ENCODE data around the gene MORN4. TPM values are rescaled to one million over a fixed set of nuclear protein-coding genes. Genes with fewer than 3 reads are reported as not detected.
A peak's percentile ranks its signal among the peaks of the same experiment; 100 is the strongest.

MORN4 gene
- total RNA-seq, 1 experiment from 2014 or later: 14.5 TPM

GRCh38 chr10:97584060-97584797, 49.1 kb downstream of the MORN4 start, which contains the start of gene HOGA1:
TSS of gene HOGA1 (plus strand) at chr10:97584389. CDS start at chr10:97584704, 315 bp downstream.
- POLR2A ChIA-PET: interaction anchor here (0.6 to 3.2 kb wide), 15 partner anchors 8 to 89 kb away, joined by 3 to 19 read pairs (median 4); partner anchors contain the start of genes ANKRD2 and UBTD1
- H3K4me1 Mint-ChIP-seq (ENCODE audit: insufficient read depth, unreplicated experiment): peaks cover 22% of the 10 kb centered on the region
- peak within 1 kb of the TSS; percentile 35 for H3K4me3 Mint-ChIP-seq (ENCODE audit: unreplicated experiment)
- no peak for TF ChIP-seq CTCF (IDR thresholded peaks at IDR 0.05; ENCODE audit: unreplicated experiment)
- CTCF ChIA-PET: interaction anchor here (0.6 to 5.2 kb wide), 13 partner anchors 8 to 139 kb away, joined by 3 to 23 read pairs (median 3); partner anchors contain the start of gene ANKRD2
- intact Hi-C loops (cut with micrococcal nuclease): no loop called here
- H3K36me3 Mint-ChIP-seq (ENCODE audit: insufficient read depth, unreplicated experiment): peaks cover 7% of the 10 kb centered on the region
- peak; percentile 85 for DNase-seq (ENCODE audit: unreplicated experiment)
- no peaks in the 10 kb centered on the region for H3K9me3 Mint-ChIP-seq (ENCODE audit: unreplicated experiment)
- no TSS peak for BruUV-seq (replicated peaks)
- no peaks in the 10 kb centered on the region for H3K27me3 Mint-ChIP-seq (ENCODE audit: insufficient read depth, unreplicated experiment)
- peak within 1 kb of the TSS; percentile 78 for H3K27ac Mint-ChIP-seq (ENCODE audit: low read depth, unreplicated experiment)

- DNase-seq (ENCODE audit: unreplicated experiment): no peak
- BruUV-seq (replicated peaks): no TSS peak
- peaks cover 22% of the 10 kb centered on the region for H3K4me1 Mint-ChIP-seq (ENCODE audit: insufficient read depth, unreplicated experiment)
- H3K9me3 Mint-ChIP-seq (ENCODE audit: unreplicated experiment): no peaks in the 10 kb centered on the region
- H3K4me3 Mint-ChIP-seq (ENCODE audit: unreplicated experiment): no peak overlapping the region
- ChIA-PET POLR2A (interaction anchor here (0.6 to 3.2 kb wide), 15 partner anchors 7 to 87 kb away, joined by 3 to 19 read pairs (median 4); partner anchors contain the start of genes ANKRD2 and UBTD1), CTCF (interaction anchor here (1.0 to 5.2 kb wide), 7 partner anchors 8 to 49 kb away, joined by 3 to 23 read pairs (median 3); no protein-coding TSS in a partner anchor)
- intact Hi-C loops (cut with micrococcal nuclease): no loop called here
- H3K36me3 Mint-ChIP-seq (ENCODE audit: insufficient read depth, unreplicated experiment): peaks cover 7% of the 10 kb centered on the region
- H3K27me3 Mint-ChIP-seq (ENCODE audit: insufficient read depth, unreplicated experiment): no peaks in the 10 kb centered on the region
- no peak overlapping the region for H3K27ac Mint-ChIP-seq (ENCODE audit: low read depth, unreplicated experiment)
- no peak for TF ChIP-seq CTCF (IDR thresholded peaks at IDR 0.05; ENCODE audit: unreplicated experiment)
Observed at GRCh38 chr10:97583476-97583875, 49.8 kb downstream of the MORN4 start.

GRCh38 chr10:97582169-97582568, 51.1 kb downstream of the MORN4 start:
- intact Hi-C loops (cut with micrococcal nuclease): no loop called here
- CTCF ChIA-PET: interaction anchor here (0.6 to 5.2 kb wide), 4 partner anchors 9 to 122 kb away, joined by 4 to 23 read pairs (median 8); partner anchors contain the start of gene ANKRD2
- no peak overlapping the region for H3K27ac Mint-ChIP-seq (ENCODE audit: low read depth, unreplicated experiment)
- no peak for TF ChIP-seq CTCF (IDR thresholded peaks at IDR 0.05; ENCODE audit: unreplicated experiment)
- BruUV-seq (replicated peaks): no TSS peak
- no peaks in the 10 kb centered on the region for H3K9me3 Mint-ChIP-seq (ENCODE audit: unreplicated experiment)
- H3K4me1 Mint-ChIP-seq (ENCODE audit: insufficient read depth, unreplicated experiment): peaks cover 22% of the 10 kb centered on the region
- no peaks in the 10 kb centered on the region for H3K27me3 Mint-ChIP-seq (ENCODE audit: insufficient read depth, unreplicated experiment)
- no peak for DNase-seq (ENCODE audit: unreplicated experiment)
- peaks cover 7% of the 10 kb centered on the region for H3K36me3 Mint-ChIP-seq (ENCODE audit: insufficient read depth, unreplicated experiment)
- POLR2A ChIA-PET: interaction anchor here (1.0 to 1.3 kb wide), 2 partner anchors 27 to 137 kb away, joined by 3 read pairs; no protein-coding TSS in a partner anchor
- no peak overlapping the region for H3K4me3 Mint-ChIP-seq (ENCODE audit: unreplicated experiment)
